Transverse colon (tissue), 3 donors: ENCODE results near the gene JUN.

Experiments
- EP300 ChIP-seq: sonication (generic); formaldehyde crosslinking; IDR thresholded peaks from one replicate; pipeline ENCODE4 v1.6.1; 2017; ENCODE audit warnings: antibody characterized with exemption, low read depth
- POLR2AphosphoS5 ChIP-seq, 3 donors: sonication (generic); formaldehyde crosslinking; IDR thresholded peaks; one replicate each; pipeline ENCODE4 v1.6.1; 2016; ENCODE audit warnings: antibody characterized with exemption in 3 of 3

DNA sequence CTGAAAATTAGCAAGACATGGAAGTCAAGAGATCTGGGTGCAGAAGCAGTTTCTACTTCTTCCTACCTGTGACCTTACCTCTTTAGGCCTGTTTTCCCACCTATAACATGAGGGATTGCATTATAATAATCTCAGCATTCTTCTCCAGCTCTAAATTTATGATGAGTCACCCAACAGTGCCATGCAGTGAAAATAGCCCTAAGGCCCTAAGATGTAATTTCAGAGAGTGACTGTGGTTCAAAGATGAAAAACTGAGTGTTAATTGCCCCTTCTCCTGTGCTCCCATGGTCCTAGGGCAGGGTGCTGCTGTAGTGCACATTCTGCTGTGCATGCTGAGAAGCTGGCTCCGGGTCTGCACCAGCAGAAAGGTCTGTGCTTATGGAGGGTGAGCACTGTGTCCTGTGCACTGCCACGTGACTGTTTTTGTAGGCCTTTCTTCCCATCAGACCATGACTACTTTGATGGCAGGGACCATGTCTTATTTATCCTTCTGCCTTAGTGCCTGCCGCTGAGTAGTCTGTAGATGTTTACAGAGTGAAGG is 29.7 kb downstream of the JUN start:
- TF ChIP-seq EP300 (no peak), POLR2AphosphoS5 (IDR thresholded peaks at IDR 0.05) (no peak)
